Neural crest cell (in vitro differentiated cells): ENCODE data around the gene LYG1. TPM values are rescaled to one million over a fixed set of nuclear protein-coding genes. Genes with fewer than 3 reads are reported as not detected.
"Not testable (repeated sequence)": the region's sequence is repeated elsewhere in the genome, so short reads cannot be mapped to it uniquely, and the experiment has no call there.

ENCODE experiments used
- DNase-seq: peaks from one replicate; pipeline ENCODE4 v3.0.0; 2021; ENCODE audit warnings: low read depth, mixed read lengths, low spot score
- H3K27ac Mint-ChIP-seq: one replicate; pipeline ENCODE4 v1.8.0; 2021; ENCODE audit warnings: mild to moderate bottlenecking, mixed read lengths; ENCODE audit not compliant: unreplicated experiment
- H3K27me3 Mint-ChIP-seq: 2 replicates; pipeline ENCODE4 v1.8.0; 2021; ENCODE audit warnings: low read depth, mild to moderate bottlenecking, mixed read lengths
- H3K36me3 Mint-ChIP-seq: 2 replicates; pipeline ENCODE4 v1.8.0; 2021; ENCODE audit warnings: low read depth, mild to moderate bottlenecking, mixed read lengths
- H3K4me1 Mint-ChIP-seq: 2 replicates; pipeline ENCODE4 v1.8.0; 2021; ENCODE audit warnings: mixed read lengths
- H3K4me3 Mint-ChIP-seq: one replicate; pipeline ENCODE4 v1.8.0; 2021; ENCODE audit warnings: mild to moderate bottlenecking, mixed read lengths
- H3K9me3 Mint-ChIP-seq: 2 replicates; pipeline ENCODE4 v1.8.0; 2021; ENCODE audit warnings: mixed read lengths
- total RNA-seq: library from RNA; stranded (reverse); gene quantifications from 2 replicates; pipeline ENCODE4 v1.2.1, GENCODE V29; 2021
- TF ChIP-seq, protein P1 (sequence below): fragments of 200-600 bp; sonication (generic); conservative IDR thresholded peaks from 2 replicates; pipeline ENCODE4 v1.5.0; 2021; ENCODE audit warnings: antibody characterized with exemption, mild to moderate bottlenecking

LYG1 gene
- total RNA-seq, 1 donor from 2014 or later: 1.7 TPM

DNA sequence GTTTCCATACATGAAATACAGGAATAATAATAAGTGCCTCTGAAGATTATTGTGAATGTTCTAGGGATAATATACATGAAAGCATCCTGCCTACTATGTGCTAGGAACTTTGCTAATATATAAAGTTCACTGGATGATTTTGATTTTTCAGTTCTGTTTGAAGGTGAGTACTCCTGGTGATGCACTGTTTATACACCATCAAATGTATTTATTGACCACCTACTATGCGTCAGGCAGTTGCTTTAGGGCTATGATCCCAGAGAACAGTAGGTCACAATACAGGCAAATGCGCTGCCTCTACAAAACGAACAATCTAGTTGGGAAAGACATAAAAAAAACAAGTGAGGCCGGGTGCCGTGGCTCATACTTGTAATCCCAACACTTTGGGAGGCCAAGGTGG, 24.4 kb upstream of the LYG1 start:
- Mint-ChIP-seq H3K27ac (no peak overlapping the region), H3K27me3 (no peaks in the 10 kb centered on the region), H3K36me3 (peaks cover 9% of the 10 kb centered on the region), H3K4me3 (no peak overlapping the region), H3K9me3 (no peaks in the 10 kb centered on the region), H3K4me1 (no peaks in the 10 kb centered on the region)
- DNase-seq: no peak
- TF ChIP-seq, protein P1, sequence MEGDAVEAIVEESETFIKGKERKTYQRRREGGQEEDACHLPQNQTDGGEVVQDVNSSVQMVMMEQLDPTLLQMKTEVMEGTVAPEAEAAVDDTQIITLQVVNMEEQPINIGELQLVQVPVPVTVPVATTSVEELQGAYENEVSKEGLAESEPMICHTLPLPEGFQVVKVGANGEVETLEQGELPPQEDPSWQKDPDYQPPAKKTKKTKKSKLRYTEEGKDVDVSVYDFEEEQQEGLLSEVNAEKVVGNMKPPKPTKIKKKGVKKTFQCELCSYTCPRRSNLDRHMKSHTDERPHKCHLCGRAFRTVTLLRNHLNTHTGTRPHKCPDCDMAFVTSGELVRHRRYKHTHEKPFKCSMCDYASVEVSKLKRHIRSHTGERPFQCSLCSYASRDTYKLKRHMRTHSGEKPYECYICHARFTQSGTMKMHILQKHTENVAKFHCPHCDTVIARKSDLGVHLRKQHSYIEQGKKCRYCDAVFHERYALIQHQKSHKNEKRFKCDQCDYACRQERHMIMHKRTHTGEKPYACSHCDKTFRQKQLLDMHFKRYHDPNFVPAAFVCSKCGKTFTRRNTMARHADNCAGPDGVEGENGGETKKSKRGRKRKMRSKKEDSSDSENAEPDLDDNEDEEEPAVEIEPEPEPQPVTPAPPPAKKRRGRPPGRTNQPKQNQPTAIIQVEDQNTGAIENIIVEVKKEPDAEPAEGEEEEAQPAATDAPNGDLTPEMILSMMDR: no peak

GRCh38 chr2:99317873-99318200, 16.8 kb upstream of the LYG1 start:
- not testable (repeated sequence) for H3K4me1 Mint-ChIP-seq, DNase-seq, H3K4me3 Mint-ChIP-seq, H3K9me3 Mint-ChIP-seq, H3K27me3 Mint-ChIP-seq, H3K27ac Mint-ChIP-seq
- peaks cover 23% of the 10 kb centered on the region for H3K36me3 Mint-ChIP-seq

DNA sequence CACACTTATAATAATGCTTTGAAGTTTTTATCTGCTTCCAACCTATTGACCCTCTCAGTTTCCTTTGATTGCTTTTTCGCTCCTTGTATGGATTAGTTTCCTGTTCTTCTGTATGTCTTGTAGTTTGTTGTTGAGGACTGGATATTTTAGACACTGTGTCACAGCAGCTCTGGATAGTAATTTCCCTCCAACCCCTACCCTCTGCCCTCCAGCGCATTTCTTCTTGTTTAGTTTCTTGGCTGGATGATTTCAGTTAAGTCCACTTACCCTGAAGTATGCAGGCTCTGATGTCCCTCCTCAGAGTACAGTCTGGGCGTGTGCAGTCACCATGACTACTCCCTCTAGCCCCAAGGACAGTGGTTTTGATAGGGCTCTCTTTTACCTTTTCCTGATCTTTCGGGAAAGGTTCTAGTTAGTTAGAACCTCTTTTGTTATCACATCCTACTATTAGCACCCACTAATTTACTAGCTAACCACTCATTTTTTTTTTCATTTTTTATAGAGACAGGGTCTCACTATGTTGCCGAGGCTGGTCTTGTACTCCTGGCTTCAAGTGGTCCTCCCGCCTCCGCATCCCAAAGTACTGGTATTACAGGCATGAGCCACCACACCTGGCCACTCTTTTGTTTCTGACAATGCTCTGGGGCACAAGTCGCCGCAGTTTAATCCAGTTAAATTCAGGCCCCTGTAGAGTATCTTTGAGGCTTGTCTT, 16.3 kb upstream of the LYG1 start:
- H3K9me3 Mint-ChIP-seq: no peaks in the 10 kb centered on the region
- TF ChIP-seq, protein P1: no peak
- peaks cover 23% of the 10 kb centered on the region for H3K36me3 Mint-ChIP-seq
- H3K4me1 Mint-ChIP-seq: no peaks in the 10 kb centered on the region
- no peak overlapping the region for H3K4me3 Mint-ChIP-seq
- no peak overlapping the region for H3K27ac Mint-ChIP-seq
- no peak for DNase-seq
- H3K27me3 Mint-ChIP-seq: no peaks in the 10 kb centered on the region

GRCh38 chr2:99299580-99299979, 1.4 kb downstream of the LYG1 start:
- TF ChIP-seq, protein P1: no peak
- Mint-ChIP-seq H3K4me1 (no peaks in the 10 kb centered on the region), H3K9me3 (peaks cover 2% of the 10 kb centered on the region), H3K4me3 (no peak overlapping the region), H3K27me3 (no peaks in the 10 kb centered on the region), H3K27ac (no peak overlapping the region), H3K36me3 (peaks cover 10% of the 10 kb centered on the region)
- no peak for DNase-seq

GRCh38 chr2:99297994-99298393, 3.0 kb downstream of the LYG1 start:
- H3K27ac Mint-ChIP-seq: no peak overlapping the region
- H3K9me3 Mint-ChIP-seq: peaks cover 2% of the 10 kb centered on the region
- peaks cover 11% of the 10 kb centered on the region for H3K36me3 Mint-ChIP-seq
- TF ChIP-seq, protein P1: no peak
- H3K4me3 Mint-ChIP-seq: no peak overlapping the region
- no peak for DNase-seq
- no peaks in the 10 kb centered on the region for H3K4me1 Mint-ChIP-seq
- no peaks in the 10 kb centered on the region for H3K27me3 Mint-ChIP-seq

DNA sequence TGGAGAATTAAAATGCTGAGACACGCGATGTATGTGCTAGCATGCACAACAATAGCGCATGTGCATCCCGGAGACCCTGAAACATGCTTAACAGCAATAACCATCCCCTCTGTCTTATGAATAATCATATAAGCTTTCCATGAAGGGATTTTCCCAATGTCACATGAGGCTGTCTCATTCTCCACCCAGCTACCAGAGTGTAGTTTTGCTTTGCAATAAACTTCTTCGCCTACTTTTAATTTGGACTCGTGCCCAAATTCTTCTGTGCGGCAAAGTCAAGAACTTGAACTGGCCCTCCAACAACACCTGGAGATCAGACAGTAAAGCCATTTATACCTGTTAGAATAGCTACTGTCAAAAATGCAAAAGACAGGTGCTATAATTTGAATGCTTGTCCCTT, 15.5 kb downstream of the LYG1 start:
- H3K4me3 Mint-ChIP-seq: no peak overlapping the region
- H3K4me1 Mint-ChIP-seq: no peaks in the 10 kb centered on the region
- peaks cover 4% of the 10 kb centered on the region for H3K9me3 Mint-ChIP-seq
- TF ChIP-seq, protein P1: no peak
- H3K27ac Mint-ChIP-seq: no peak overlapping the region
- DNase-seq: no peak
- H3K36me3 Mint-ChIP-seq: peaks cover 15% of the 10 kb centered on the region
- no peaks in the 10 kb centered on the region for H3K27me3 Mint-ChIP-seq
